NCI-H345 treated with DMSO at 0.1 percent for 48 hours (cell line): Measurements from ENCODE around the gene SPEM2.
"Not testable (repeated sequence)": the region's sequence is repeated elsewhere in the genome, so short reads cannot be mapped to it uniquely, and the experiment has no call there.

Experiments
- DNase-seq: peaks from one replicate; lab custom pipeline; 2025; ENCODE audit not compliant: unreplicated experiment; lab: John Stamatoyannopoulos, UW

Gene SPEM2

DNA sequence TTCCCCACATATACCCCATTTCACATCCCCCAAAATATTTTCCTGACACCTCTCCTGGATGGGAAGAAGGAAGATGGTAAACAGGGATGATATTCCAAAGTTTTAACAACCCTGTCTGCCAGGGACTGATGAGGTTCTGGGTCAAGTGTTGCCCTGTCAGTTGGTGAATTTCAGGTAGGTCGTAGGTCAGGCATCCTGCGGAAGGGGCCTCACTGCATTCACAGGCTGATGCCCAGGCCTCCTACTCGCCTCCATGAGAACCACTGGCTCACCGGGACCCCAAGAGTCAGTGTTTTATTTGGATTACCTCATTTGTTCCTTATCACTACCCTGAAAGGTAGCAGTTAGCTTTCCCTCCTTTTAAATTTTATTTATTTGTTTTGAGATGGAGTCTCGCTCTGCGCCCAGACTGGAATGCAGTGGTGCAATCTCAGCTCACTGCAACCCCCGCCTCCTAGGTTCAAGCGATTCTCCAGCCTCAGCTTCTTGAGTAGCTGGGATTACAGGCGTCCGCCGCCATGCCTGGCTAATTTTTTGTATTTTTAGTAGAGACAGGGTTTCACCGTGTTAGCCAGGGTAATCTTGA lies 43.5 kb downstream of the SPEM2 start:
- no peak for DNase-seq

DNA sequence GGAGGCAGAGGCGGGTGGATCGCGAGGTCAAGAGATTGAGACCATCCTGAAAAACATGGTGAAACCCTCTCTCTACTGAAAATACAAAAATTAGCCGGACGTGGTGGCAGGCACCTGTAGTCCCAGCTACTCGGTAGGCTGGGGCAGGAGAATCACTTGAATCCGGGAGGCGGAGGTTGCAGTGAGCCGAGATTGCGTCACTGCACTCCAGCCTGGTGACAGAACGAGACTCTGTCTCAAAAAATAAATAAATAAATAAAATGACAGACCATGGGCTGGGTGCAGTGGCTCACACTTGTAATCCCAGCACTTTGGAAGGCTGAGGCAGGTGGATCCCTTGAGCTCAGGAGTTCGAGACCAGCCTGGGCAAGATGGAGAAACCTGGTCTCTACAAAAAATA lies 44.4 kb downstream of the SPEM2 start:
- DNase-seq: not testable (repeated sequence)

DNA sequence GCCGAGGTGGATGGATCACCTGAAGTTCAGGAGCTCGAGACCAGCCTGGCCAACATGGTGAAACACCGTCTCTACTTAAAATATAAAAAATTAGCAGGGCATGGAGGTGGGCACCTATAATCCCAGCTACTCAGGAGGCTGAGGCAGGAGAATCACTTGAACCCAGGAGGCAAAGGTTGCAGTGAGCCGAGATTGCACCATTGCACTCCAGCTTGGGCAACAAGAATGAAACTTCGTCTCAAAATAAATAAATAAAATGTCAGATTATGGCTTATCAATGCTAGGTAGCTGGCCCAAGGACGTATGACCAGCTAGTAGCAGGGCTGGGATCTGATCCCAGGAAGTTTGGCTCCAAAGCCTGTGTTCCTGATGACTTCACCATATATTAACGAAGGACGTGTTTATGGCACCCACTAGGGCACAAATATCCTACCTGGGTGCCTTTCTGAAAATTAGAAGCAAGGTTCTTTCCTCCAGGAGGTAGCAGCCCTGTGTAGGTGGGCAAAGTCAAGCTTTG lies 45.1 kb downstream of the SPEM2 start:
- DNase-seq: not testable (repeated sequence)

DNA sequence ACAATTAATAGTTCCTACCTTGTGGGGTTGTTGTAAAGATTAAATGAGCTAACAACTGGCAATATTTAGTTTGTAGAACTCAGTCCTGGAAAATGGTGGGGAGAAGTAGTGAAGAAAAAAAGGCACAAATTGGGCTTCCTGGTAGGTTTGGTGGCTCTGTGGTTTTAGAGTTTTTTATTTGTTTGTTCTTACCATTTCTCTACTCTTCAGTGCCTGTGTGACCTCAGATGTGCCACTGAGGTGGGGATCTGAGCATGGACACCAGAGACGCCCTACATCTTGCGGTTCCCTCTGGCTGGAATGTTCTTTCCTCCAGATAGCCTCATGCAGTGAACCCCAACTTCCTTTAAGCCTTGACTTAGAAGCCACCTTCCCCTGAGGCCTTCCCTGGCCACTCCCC lies 46.3 kb downstream of the SPEM2 start:
- no peak for DNase-seq

DNA sequence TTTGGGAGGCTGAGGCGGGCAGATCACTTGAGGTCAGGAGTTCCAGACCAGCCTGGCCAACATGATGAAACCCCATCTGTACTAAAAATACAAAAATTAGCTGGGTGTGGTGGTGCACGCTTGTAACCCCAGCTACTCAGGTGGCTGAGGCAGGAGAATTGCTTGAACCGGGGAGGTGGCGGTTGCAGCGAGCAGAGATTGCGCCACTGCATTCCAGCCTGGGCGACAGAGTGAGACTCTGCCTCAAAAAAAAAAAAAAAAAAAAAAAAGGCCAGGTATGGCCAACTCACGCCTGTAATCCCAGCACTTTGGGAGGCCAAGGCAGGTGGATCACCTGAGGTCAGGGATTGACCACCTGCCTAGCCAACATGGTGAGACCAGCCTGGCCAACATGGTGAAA lies 49.4 kb downstream of the SPEM2 start:
- DNase-seq: not testable (repeated sequence)

DNA sequence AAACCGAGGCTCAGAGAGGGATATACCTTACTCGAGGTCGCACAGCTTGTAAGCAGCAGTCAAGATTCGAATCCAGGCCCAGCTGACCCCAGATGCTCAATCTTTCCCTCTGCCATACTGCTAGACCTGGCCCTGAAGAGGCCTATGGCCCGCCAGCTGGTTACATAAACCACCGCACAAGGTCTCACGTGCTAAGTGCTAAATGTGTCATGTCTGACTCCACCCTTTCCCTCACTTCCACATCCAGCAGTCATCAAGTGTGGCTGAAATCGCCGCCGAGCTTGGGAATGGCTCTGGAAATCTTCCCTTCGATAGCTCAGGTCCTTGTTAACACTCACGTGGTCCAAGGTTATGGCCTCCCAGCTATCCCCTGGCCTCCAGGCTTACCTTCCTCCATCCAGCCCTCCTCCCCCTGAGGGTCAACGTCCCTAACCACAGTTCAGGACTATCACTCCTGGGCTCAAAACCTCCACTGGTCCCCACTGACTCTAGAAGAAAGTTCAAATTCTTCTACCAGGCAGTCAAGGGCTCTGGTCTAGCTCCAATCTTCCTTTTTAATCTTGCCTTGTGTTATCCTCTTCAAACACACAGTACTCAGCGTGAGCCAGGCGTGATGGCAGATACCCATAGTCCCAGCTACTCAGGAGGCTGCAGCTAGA lies 50.5 kb downstream of the SPEM2 start:
- no peak for DNase-seq

DNA sequence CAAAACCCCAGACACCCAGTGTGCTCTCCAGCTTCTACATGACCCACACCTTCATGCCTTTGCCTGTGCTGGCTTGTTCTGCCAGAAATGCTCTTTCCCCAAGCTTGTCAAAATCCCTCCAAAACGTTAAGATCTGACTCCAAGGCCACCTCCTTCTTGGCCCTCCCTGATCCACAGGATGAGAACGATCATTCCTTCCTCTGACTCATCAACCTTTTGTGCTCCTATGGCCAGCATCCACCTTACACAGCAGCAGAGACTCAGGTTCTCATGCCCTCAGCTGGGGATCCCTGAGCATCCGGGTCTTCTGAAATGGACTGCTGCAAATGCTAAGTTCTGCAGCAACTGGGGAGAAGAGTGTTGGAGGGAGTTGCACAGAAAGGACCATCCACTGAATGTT lies 51.1 kb downstream of the SPEM2 start:
- no peak for DNase-seq

DNA sequence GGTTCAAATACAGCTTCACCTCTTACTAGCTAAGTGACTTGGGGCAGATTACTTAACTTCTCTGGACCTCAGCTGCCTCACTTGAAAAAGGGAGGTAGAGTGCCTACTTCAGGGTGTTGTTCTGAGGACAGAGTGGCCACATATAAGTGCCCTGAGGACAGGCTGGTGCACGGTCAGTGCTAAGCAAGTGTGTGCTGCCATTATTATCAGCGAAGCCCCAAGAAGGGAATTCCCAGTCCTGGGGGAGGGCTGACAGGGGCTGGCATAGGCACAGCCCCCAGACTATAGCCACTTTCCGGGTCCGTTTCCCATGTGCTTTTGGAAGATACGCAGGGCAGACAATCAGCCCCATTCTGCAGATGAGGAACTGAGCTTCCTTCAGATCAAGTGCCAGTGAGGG lies 51.5 kb downstream of the SPEM2 start:
- no peak for DNase-seq
